K562 (cell line): Measurements from ENCODE around the gene POLR2C. TPM values are rescaled to one million over a fixed set of nuclear protein-coding genes. Genes with fewer than 3 reads are reported as not detected.

Experiments
- CHD2 ChIP-seq: IDR thresholded peaks from 2 replicates; pipeline ENCODE4 v1.6.1; 2011; ENCODE audit warnings: low read depth, low read length
- ESRRA ChIP-seq: fragments of 450-650 bp; IDR thresholded peaks from 2 replicates; pipeline ENCODE4 v1.6.1; 2014; ENCODE audit warnings: low read depth, mild to moderate bottlenecking, moderate library complexity, borderline replicate concordance
- GABPB2 ChIP-seq: fragments of 250-450 bp; sonication (Bioruptor Pico); conservative IDR thresholded peaks from 2 replicates; pipeline ENCODE4 v1.5.1; 2021; ENCODE audit warnings: mild to moderate bottlenecking
- KAT7 ChIP-seq: sonication (generic); formaldehyde crosslinking; IDR thresholded peaks from 2 replicates; pipeline ENCODE4 v1.8.0; 2022; ENCODE audit warnings: missing genetic modification reagents, mild to moderate bottlenecking, borderline replicate concordance
- KDM2B ChIP-seq: fragments of 250-450 bp; sonication (Bioruptor Pico); IDR thresholded peaks from 2 replicates; pipeline ENCODE4 v1.8.0; 2021; ENCODE audit warnings: mild to moderate bottlenecking, moderate library complexity
- MEF2D ChIP-seq: conservative IDR thresholded peaks from 2 replicates; pipeline ENCODE4 v1.6.1; 2016; ENCODE audit warnings: low read depth, missing genetic modification characterization, missing compliant biosample characterization
- NCOA4 ChIP-seq: fragments of 450-650 bp; IDR thresholded peaks from 2 replicates; pipeline ENCODE4 v1.6.1; 2018; ENCODE audit warnings: mild to moderate bottlenecking; ENCODE audit not compliant: partially characterized antibody
- SMAD4 ChIP-seq: fragments of 250-450 bp; sonication (Bioruptor Pico); conservative IDR thresholded peaks from 2 replicates; pipeline ENCODE4 v1.8.0; 2021; ENCODE audit warnings: inconsistent platforms, mild to moderate bottlenecking, moderate library complexity
- ZNF224 ChIP-seq: sonication (generic); formaldehyde crosslinking; IDR thresholded peaks from 2 replicates; pipeline ENCODE4 v1.8.0; 2022; ENCODE audit warnings: mild to moderate bottlenecking, missing genetic modification reagents
- ZNF79 ChIP-seq: fragments of 250-450 bp; sonication (Bioruptor Pico); IDR thresholded peaks from 2 replicates; pipeline ENCODE4 v1.4.0; 2020; ENCODE audit warnings: low read depth, mild to moderate bottlenecking, moderate library complexity
- polyA plus RNA-seq, 8 experiments: library from polyadenylated mRNA; depleted of rRNA in 4 of 8; stranded (reverse) in 5 of 8; unstranded in 3 of 8; fragments of >200 nt; fragmentation: Nextera tagmentation in 2 of 8; fragmentation: Illumina TruSeq in 1 of 8; extraction: Ambion mirVana in 2 of 8; extraction: Trizol in 1 of 8; gene quantifications; 2 replicates each; pipeline versions ENCODE4 v1.2.1 to v1.2.3, GENCODE V29; 2011 to 2014; ENCODE audit warnings: inconsistent platforms in 1 of 8, missing spikeins in 1 of 8
- total RNA-seq, 7 experiments: library from RNA; depleted of rRNA in 6 of 7; stranded (reverse); fragments of >200 nt in 6 of 7; fragmentation: Illumina TruSeq in 2 of 7; extraction: Trizol in 2 of 7; gene quantifications; 2 replicates each; pipeline versions ENCODE4 v1.2.1 to v1.2.3, GENCODE V29; 2011 to 2021; ENCODE audit warnings: low replicate concordance in 1 of 7
- TF ChIP-seq, protein P1 (sequence below): fragments of 450-650 bp; IDR thresholded peaks from 2 replicates; pipeline ENCODE4 v1.6.1; 2016; ENCODE audit warnings: mild to moderate bottlenecking, moderate library complexity
- TF ChIP-seq, protein P2 (sequence below): fragments of 250-450 bp; sonication (Bioruptor Pico); IDR thresholded peaks from 2 replicates; pipeline ENCODE4 v1.4.0; 2020

The POLR2C gene
- total and polyA plus RNA-seq, 9 of the 15 experiments (the other 6 are each of a cell fraction or from before 2014, with no cell fraction given), result 70.3 to 163 (median 92.3) TPM

DNA sequence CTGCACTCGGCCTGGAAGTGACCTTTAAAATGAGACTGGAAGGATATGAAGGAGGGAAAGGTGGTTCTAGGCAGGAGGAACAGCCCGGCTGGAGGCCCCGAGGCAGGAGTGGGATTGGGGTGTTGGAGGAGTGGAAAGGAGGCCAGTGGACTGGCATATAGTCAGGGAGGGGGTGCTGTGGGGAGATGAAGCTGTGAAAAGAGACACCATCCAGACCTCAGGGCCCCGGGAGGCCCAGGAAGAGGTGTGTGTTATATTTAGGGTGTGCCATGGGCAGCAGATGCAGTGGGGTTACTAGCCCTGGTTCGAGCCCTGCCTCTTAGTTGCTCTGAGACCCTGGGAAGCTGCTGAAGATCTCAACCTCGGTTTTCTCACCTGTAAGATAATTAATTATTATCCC lies 42.7 kb downstream of the POLR2C start (continued):
- TF ChIP-seq, protein P1, sequence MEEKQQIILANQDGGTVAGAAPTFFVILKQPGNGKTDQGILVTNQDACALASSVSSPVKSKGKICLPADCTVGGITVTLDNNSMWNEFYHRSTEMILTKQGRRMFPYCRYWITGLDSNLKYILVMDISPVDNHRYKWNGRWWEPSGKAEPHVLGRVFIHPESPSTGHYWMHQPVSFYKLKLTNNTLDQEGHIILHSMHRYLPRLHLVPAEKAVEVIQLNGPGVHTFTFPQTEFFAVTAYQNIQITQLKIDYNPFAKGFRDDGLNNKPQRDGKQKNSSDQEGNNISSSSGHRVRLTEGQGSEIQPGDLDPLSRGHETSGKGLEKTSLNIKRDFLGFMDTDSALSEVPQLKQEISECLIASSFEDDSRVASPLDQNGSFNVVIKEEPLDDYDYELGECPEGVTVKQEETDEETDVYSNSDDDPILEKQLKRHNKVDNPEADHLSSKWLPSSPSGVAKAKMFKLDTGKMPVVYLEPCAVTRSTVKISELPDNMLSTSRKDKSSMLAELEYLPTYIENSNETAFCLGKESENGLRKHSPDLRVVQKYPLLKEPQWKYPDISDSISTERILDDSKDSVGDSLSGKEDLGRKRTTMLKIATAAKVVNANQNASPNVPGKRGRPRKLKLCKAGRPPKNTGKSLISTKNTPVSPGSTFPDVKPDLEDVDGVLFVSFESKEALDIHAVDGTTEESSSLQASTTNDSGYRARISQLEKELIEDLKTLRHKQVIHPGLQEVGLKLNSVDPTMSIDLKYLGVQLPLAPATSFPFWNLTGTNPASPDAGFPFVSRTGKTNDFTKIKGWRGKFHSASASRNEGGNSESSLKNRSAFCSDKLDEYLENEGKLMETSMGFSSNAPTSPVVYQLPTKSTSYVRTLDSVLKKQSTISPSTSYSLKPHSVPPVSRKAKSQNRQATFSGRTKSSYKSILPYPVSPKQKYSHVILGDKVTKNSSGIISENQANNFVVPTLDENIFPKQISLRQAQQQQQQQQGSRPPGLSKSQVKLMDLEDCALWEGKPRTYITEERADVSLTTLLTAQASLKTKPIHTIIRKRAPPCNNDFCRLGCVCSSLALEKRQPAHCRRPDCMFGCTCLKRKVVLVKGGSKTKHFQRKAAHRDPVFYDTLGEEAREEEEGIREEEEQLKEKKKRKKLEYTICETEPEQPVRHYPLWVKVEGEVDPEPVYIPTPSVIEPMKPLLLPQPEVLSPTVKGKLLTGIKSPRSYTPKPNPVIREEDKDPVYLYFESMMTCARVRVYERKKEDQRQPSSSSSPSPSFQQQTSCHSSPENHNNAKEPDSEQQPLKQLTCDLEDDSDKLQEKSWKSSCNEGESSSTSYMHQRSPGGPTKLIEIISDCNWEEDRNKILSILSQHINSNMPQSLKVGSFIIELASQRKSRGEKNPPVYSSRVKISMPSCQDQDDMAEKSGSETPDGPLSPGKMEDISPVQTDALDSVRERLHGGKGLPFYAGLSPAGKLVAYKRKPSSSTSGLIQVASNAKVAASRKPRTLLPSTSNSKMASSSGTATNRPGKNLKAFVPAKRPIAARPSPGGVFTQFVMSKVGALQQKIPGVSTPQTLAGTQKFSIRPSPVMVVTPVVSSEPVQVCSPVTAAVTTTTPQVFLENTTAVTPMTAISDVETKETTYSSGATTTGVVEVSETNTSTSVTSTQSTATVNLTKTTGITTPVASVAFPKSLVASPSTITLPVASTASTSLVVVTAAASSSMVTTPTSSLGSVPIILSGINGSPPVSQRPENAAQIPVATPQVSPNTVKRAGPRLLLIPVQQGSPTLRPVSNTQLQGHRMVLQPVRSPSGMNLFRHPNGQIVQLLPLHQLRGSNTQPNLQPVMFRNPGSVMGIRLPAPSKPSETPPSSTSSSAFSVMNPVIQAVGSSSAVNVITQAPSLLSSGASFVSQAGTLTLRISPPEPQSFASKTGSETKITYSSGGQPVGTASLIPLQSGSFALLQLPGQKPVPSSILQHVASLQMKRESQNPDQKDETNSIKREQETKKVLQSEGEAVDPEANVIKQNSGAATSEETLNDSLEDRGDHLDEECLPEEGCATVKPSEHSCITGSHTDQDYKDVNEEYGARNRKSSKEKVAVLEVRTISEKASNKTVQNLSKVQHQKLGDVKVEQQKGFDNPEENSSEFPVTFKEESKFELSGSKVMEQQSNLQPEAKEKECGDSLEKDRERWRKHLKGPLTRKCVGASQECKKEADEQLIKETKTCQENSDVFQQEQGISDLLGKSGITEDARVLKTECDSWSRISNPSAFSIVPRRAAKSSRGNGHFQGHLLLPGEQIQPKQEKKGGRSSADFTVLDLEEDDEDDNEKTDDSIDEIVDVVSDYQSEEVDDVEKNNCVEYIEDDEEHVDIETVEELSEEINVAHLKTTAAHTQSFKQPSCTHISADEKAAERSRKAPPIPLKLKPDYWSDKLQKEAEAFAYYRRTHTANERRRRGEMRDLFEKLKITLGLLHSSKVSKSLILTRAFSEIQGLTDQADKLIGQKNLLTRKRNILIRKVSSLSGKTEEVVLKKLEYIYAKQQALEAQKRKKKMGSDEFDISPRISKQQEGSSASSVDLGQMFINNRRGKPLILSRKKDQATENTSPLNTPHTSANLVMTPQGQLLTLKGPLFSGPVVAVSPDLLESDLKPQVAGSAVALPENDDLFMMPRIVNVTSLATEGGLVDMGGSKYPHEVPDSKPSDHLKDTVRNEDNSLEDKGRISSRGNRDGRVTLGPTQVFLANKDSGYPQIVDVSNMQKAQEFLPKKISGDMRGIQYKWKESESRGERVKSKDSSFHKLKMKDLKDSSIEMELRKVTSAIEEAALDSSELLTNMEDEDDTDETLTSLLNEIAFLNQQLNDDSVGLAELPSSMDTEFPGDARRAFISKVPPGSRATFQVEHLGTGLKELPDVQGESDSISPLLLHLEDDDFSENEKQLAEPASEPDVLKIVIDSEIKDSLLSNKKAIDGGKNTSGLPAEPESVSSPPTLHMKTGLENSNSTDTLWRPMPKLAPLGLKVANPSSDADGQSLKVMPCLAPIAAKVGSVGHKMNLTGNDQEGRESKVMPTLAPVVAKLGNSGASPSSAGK, result no peak
- TF ChIP-seq KDM2B (no peak), GABPB2 (CRISPR knock-in tag) (no peak), CHD2 (no peak), KAT7 (CRISPR knock-in tag) (no peak), SMAD4 (no peak), ESRRA (no peak), ZNF224 (CRISPR knock-in tag) (no peak), MEF2D (tag) (no peak), ZNF79 (CRISPR knock-in tag) (no peak), NCOA4 (no peak)
- TF ChIP-seq, protein P2, sequence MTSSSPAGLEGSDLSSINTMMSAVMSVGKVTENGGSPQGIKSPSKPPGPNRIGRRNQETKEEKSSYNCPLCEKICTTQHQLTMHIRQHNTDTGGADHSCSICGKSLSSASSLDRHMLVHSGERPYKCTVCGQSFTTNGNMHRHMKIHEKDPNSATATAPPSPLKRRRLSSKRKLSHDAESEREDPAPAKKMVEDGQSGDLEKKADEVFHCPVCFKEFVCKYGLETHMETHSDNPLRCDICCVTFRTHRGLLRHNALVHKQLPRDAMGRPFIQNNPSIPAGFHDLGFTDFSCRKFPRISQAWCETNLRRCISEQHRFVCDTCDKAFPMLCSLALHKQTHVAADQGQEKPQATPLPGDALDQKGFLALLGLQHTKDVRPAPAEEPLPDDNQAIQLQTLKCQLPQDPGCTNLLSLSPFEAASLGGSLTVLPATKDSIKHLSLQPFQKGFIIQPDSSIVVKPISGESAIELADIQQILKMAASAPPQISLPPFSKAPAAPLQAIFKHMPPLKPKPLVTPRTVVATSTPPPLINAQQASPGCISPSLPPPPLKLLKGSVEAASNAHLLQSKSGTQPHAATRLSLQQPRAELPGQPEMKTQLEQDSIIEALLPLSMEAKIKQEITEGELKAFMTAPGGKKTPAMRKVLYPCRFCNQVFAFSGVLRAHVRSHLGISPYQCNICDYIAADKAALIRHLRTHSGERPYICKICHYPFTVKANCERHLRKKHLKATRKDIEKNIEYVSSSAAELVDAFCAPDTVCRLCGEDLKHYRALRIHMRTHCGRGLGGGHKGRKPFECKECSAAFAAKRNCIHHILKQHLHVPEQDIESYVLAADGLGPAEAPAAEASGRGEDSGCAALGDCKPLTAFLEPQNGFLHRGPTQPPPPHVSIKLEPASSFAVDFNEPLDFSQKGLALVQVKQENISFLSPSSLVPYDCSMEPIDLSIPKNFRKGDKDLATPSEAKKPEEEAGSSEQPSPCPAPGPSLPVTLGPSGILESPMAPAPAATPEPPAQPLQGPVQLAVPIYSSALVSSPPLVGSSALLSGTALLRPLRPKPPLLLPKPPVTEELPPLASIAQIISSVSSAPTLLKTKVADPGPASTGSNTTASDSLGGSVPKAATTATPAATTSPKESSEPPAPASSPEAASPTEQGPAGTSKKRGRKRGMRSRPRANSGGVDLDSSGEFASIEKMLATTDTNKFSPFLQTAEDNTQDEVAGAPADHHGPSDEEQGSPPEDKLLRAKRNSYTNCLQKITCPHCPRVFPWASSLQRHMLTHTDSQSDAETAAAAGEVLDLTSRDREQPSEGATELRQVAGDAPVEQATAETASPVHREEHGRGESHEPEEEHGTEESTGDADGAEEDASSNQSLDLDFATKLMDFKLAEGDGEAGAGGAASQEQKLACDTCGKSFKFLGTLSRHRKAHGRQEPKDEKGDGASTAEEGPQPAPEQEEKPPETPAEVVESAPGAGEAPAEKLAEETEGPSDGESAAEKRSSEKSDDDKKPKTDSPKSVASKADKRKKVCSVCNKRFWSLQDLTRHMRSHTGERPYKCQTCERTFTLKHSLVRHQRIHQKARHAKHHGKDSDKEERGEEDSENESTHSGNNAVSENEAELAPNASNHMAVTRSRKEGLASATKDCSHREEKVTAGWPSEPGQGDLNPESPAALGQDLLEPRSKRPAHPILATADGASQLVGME (CRISPR knock-in tag), result no peak
